ENCODE measurements around the gene PDS5B. TPM values are rescaled to one million over a fixed set of nuclear protein-coding genes. Genes with fewer than 3 reads are reported as not detected.

Gene PDS5B
- total RNA-seq, 1 donor from 2014 or later: 82.4 TPM

DNA sequence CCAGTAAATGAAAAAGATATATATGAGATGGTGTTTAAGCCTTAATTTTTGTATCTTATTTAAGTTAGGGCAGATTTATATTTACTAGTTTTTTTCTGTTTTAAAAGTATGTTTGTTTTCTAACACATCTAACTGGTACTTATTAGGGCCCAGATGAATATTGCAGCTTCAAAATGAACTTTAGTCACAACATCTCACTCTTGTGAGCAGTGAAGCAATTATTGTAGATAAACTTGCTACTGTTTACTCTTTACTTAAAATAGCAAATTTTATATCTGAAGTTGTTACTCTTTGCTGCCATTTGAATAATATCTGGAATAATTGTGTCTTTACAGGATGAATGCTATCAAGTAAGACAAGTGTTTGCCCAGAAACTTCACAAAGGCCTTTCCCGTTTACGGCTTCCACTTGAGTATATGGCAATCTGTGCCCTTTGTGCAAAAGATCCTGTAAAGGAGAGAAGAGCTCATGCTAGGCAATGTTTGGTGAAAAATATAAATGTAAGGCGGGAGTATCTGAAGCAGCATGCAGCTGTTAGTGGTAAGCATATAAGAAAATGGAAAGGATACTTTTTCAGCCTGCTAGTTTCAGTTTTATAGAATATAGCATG, 166.8 kb downstream of the PDS5B start:
- H3K27ac Mint-ChIP-seq (ENCODE audit: unreplicated experiment): no peak overlapping the region
- H3K27me3 Mint-ChIP-seq (ENCODE audit: low read depth): no peaks in the 10 kb centered on the region
- TF ChIP-seq, protein P1, sequence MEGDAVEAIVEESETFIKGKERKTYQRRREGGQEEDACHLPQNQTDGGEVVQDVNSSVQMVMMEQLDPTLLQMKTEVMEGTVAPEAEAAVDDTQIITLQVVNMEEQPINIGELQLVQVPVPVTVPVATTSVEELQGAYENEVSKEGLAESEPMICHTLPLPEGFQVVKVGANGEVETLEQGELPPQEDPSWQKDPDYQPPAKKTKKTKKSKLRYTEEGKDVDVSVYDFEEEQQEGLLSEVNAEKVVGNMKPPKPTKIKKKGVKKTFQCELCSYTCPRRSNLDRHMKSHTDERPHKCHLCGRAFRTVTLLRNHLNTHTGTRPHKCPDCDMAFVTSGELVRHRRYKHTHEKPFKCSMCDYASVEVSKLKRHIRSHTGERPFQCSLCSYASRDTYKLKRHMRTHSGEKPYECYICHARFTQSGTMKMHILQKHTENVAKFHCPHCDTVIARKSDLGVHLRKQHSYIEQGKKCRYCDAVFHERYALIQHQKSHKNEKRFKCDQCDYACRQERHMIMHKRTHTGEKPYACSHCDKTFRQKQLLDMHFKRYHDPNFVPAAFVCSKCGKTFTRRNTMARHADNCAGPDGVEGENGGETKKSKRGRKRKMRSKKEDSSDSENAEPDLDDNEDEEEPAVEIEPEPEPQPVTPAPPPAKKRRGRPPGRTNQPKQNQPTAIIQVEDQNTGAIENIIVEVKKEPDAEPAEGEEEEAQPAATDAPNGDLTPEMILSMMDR (conservative IDR thresholded peaks at IDR 0.05): no peak
- no peak for DNase-seq (ENCODE audit: low read depth, low spot score)
- H3K9me3 Mint-ChIP-seq: no peaks in the 10 kb centered on the region
- peaks cover 15% of the 10 kb centered on the region for H3K36me3 Mint-ChIP-seq (ENCODE audit: low read depth)
- no peaks in the 10 kb centered on the region for H3K4me1 Mint-ChIP-seq
- no peak overlapping the region for H3K4me3 Mint-ChIP-seq

DNA sequence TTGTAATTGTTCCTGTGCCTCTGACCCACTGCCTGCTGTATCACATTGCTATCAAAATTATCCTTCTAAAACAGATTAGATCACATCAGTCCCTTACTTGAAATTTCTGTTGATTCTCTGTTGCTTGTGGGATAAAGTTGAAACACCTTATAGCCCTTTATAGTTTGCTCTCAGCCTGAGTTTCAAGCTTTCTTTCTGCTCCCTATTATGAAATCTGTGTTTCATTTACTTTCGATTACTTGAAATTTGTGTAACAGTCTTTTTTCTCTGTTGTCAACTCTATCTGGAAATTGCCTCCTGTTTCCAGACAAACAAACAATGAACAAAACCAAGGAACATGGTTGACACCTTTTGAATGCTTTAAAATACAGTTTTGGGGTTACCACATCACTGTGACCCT, 167.9 kb downstream of the PDS5B start:
- Mint-ChIP-seq H3K27ac (ENCODE audit: unreplicated experiment) (no peak overlapping the region), H3K4me3 (no peak overlapping the region), H3K9me3 (no peaks in the 10 kb centered on the region), H3K36me3 (ENCODE audit: low read depth) (peaks cover 16% of the 10 kb centered on the region), H3K4me1 (no peaks in the 10 kb centered on the region), H3K27me3 (ENCODE audit: low read depth) (no peaks in the 10 kb centered on the region)
- TF ChIP-seq, protein P1 (conservative IDR thresholded peaks at IDR 0.05): no peak
- DNase-seq (ENCODE audit: low read depth, low spot score): no peak

DNA sequence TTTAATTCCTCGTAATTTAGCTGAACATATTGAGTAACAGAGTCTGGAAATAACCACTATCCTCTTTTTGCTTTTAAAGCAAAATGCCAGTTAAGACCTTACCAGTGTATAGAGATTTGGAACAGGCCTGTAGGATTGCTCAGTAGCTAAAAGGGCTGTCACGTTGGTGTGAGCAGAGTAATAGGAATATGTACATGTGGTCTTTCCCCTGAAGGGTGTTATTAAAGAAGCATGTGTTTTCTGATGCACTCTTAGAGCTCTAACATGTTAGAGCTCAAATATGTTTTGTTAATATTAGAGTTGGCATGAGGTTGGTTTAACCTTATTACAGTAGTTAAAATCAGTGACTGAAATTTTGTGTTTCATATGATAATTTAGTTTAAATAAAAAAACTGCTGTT, 172.9 kb downstream of the PDS5B start:
- no peak overlapping the region for H3K4me3 Mint-ChIP-seq
- TF ChIP-seq, protein P1 (conservative IDR thresholded peaks at IDR 0.05): no peak
- no peak for DNase-seq (ENCODE audit: low read depth, low spot score)
- H3K36me3 Mint-ChIP-seq (ENCODE audit: low read depth): peaks cover 46% of the 10 kb centered on the region
- no peaks in the 10 kb centered on the region for H3K4me1 Mint-ChIP-seq
- H3K9me3 Mint-ChIP-seq: peaks cover 5% of the 10 kb centered on the region
- no peaks in the 10 kb centered on the region for H3K27me3 Mint-ChIP-seq (ENCODE audit: low read depth)
- H3K27ac Mint-ChIP-seq (ENCODE audit: unreplicated experiment): no peak overlapping the region

DNA sequence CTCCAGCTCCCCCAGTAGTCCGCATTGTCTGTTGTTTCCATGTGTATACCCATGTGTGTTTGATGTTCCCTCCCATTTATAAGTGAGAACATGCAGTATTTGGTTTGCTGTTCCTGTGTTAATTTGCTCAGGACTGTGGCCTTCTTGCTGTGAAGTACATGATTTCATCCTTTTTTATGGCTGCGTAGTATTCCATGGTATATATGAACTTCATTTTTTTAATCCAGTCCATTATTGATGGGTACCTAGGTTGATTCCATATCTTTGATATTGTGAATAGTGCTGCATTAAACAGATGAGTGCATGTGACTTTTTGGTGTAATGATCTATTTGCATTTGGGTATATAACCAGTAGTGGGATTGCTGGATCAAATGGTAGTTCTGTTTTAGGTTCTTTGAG, 175.2 kb downstream of the PDS5B start:
- peaks cover 5% of the 10 kb centered on the region for H3K9me3 Mint-ChIP-seq
- H3K4me1 Mint-ChIP-seq: no peaks in the 10 kb centered on the region
- no peak overlapping the region for H3K4me3 Mint-ChIP-seq
- no peaks in the 10 kb centered on the region for H3K27me3 Mint-ChIP-seq (ENCODE audit: low read depth)
- no peak overlapping the region for H3K27ac Mint-ChIP-seq (ENCODE audit: unreplicated experiment)
- peaks cover 38% of the 10 kb centered on the region for H3K36me3 Mint-ChIP-seq (ENCODE audit: low read depth)
- TF ChIP-seq, protein P1 (conservative IDR thresholded peaks at IDR 0.05): no peak
- no peak for DNase-seq (ENCODE audit: low read depth, low spot score)

DNA sequence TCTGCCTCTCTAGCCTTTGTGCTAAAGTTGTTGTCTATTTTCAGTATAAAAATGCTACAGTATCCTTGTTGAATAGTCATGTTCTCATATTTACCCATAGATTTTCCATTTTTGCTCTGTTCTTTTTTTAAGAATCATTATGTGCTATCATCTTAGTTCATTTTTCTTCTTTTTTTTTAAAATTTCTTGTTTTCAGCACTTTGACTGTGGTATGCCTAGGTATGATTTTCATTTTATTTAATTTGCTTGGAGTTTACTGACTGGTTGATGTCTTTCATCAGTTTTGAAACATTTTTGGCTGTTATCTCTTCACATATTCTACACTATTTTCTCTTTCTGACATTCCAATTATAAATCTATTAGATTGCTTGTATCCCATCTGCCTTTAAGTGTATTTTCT, 192.9 kb downstream of the PDS5B start:
- DNase-seq (ENCODE audit: low read depth, low spot score): no peak
- Mint-ChIP-seq H3K36me3 (ENCODE audit: low read depth) (peaks cover 30% of the 10 kb centered on the region), H3K9me3 (peaks cover 3% of the 10 kb centered on the region), H3K4me1 (no peaks in the 10 kb centered on the region), H3K4me3 (no peak overlapping the region), H3K27me3 (ENCODE audit: low read depth) (no peaks in the 10 kb centered on the region), H3K27ac (ENCODE audit: unreplicated experiment) (peak overlapping the region; percentile 44)
- TF ChIP-seq, protein P1 (conservative IDR thresholded peaks at IDR 0.05): no peak
